IPS DF 6.9 (cell line): ENCODE measurements around the gene MYH7.
"Not testable (repeated sequence)": the region's sequence is repeated elsewhere in the genome, so short reads cannot be mapped to it uniquely, and the experiment has no call there.

Experiments
- DNase-seq: peaks from one replicate; pipeline ENCODE4 v3.0.0-alpha.2; 2013; ENCODE audit warnings: low read depth, low spot score
- H3K27ac ChIP-seq: one replicate; pipeline ENCODE4 v1.5.1; 2013; ENCODE audit warnings: low read length, control low read depth
- H3K27me3 ChIP-seq: 2 replicates; pipeline ENCODE4 v1.6.1; 2013; ENCODE audit warnings: mild to moderate bottlenecking, low read length; ENCODE audit not compliant: control insufficient read depth, insufficient read depth
- H3K36me3 ChIP-seq: 2 replicates; pipeline ENCODE4 v1.6.1; 2013; ENCODE audit warnings: low read length; ENCODE audit not compliant: control insufficient read depth, insufficient read depth
- H3K4me1 ChIP-seq: 2 replicates; pipeline ENCODE4 v1.6.1; 2013; ENCODE audit warnings: low read length; ENCODE audit not compliant: control insufficient read depth, insufficient read depth
- H3K4me3 ChIP-seq: 2 replicates; pipeline ENCODE4 v1.5.1; 2013; ENCODE audit warnings: mild to moderate bottlenecking, low read length
- H3K9me3 ChIP-seq: 2 replicates; pipeline ENCODE4 v1.6.1; 2013; ENCODE audit warnings: low read length, inconsistent platforms; ENCODE audit not compliant: control insufficient read depth, insufficient read depth
- WGBS: extraction: QIAGEN DNeasy Blood & Tissue Kit; methylation state at CpG from one replicate; pipeline ENCODE4 v1.1.7; 2013; ENCODE audit warnings: mixed read lengths, missing lambda C conversion rate; ENCODE audit not compliant: insufficient read length, insufficient coverage; 5-methylcytosine and 5-hydroxymethylcytosine counted together

The MYH7 gene

GRCh38 chr14:23430016-23430722, 5.3 kb downstream of the MYH7 start:
- Histone ChIP-seq H3K4me3 (no peak overlapping the region), H3K27me3 (no peaks in the 10 kb centered on the region), H3K4me1 (no peaks in the 10 kb centered on the region), H3K9me3 (no peaks in the 10 kb centered on the region), H3K36me3 (no peaks in the 10 kb centered on the region), H3K27ac (no peak overlapping the region)
- WGBS = no CpG with 5 or more reads among the region's 10 CpGs
- DNase-seq = no peak

- H3K4me3 ChIP-seq = no peak overlapping the region
- H3K36me3 ChIP-seq = no peaks in the 10 kb centered on the region
- H3K4me1 ChIP-seq = no peaks in the 10 kb centered on the region
- H3K27me3 ChIP-seq = no peaks in the 10 kb centered on the region
- H3K9me3 ChIP-seq = no peaks in the 10 kb centered on the region
- no peak overlapping the region for H3K27ac ChIP-seq
- no CpG with 5 or more reads among the region's 13 CpGs for WGBS
- no peak for DNase-seq
Observed at GRCh38 chr14:23428686-23429495, 6.6 kb downstream of the MYH7 start.

- not testable (repeated sequence) for H3K36me3 ChIP-seq, H3K4me3 ChIP-seq, H3K9me3 ChIP-seq, H3K27me3 ChIP-seq, H3K27ac ChIP-seq, H3K4me1 ChIP-seq, DNase-seq
- WGBS = no CpG with 5 or more reads among the region's 6 CpGs
Observed at GRCh38 chr14:23425798-23426197, 9.7 kb downstream of the MYH7 start.

- no peak for DNase-seq
- H3K27me3 ChIP-seq = no peaks in the 10 kb centered on the region
- H3K36me3 ChIP-seq = no peaks in the 10 kb centered on the region
- no peaks in the 10 kb centered on the region for H3K9me3 ChIP-seq
- H3K27ac ChIP-seq = no peak overlapping the region
- H3K4me1 ChIP-seq = no peaks in the 10 kb centered on the region
- no peak overlapping the region for H3K4me3 ChIP-seq
- WGBS = no CpG with 5 or more reads among the region's 10 CpGs
Observed at GRCh38 chr14:23425169-23425568, 10.3 kb downstream of the MYH7 start.

- H3K27me3 ChIP-seq = no peaks in the 10 kb centered on the region
- no peak for DNase-seq
- H3K27ac ChIP-seq = no peak overlapping the region
- no peaks in the 10 kb centered on the region for H3K36me3 ChIP-seq
- no peak overlapping the region for H3K4me3 ChIP-seq
- no CpG with 5 or more reads among the region's 6 CpGs for WGBS
- H3K9me3 ChIP-seq = no peaks in the 10 kb centered on the region
- no peaks in the 10 kb centered on the region for H3K4me1 ChIP-seq
Observed at GRCh38 chr14:23423657-23424056, 11.8 kb downstream of the MYH7 start.

- Histone ChIP-seq H3K27ac (no peak overlapping the region), H3K4me3 (no peak overlapping the region), H3K9me3 (no peaks in the 10 kb centered on the region), H3K27me3 (no peaks in the 10 kb centered on the region), H3K4me1 (no peaks in the 10 kb centered on the region), H3K36me3 (no peaks in the 10 kb centered on the region; the same call in 1 of the 2 replicates)
- DNase-seq = no peak
Observed at GRCh38 chr14:23421594-23421993, 13.9 kb downstream of the MYH7 start.

- not testable (repeated sequence) for H3K27ac ChIP-seq, DNase-seq
Observed at GRCh38 chr14:23419646-23420045, 15.8 kb downstream of the MYH7 start.

GRCh38 chr14:23418021-23418420, 17.4 kb downstream of the MYH7 start:
- Histone ChIP-seq H3K27me3 (no peaks in the 10 kb centered on the region), H3K36me3 (no peaks in the 10 kb centered on the region; the same call in 1 of the 2 replicates), H3K9me3 (no peaks in the 10 kb centered on the region), H3K4me3 (no peak overlapping the region), H3K27ac (no peak overlapping the region), H3K4me1 (no peaks in the 10 kb centered on the region)
- no CpG with 5 or more reads among the region's 21 CpGs for WGBS
- no peak for DNase-seq

More at GRCh38 chr14:23419646-23420045, 15.8 kb downstream of the MYH7 start:
- not testable (repeated sequence) for H3K4me1 ChIP-seq, H3K9me3 ChIP-seq, H3K36me3 ChIP-seq, H3K4me3 ChIP-seq, H3K27me3 ChIP-seq
- 100% methylated on average over 1 of the region's 17 CpGs for WGBS

GRCh38 chr14:23417269-23417668, 18.2 kb downstream of the MYH7 start:
- not testable (repeated sequence) for H3K36me3 ChIP-seq, H3K4me3 ChIP-seq, H3K9me3 ChIP-seq, H3K4me1 ChIP-seq, DNase-seq, H3K27ac ChIP-seq, H3K27me3 ChIP-seq
- WGBS = no CpG with 5 or more reads among the region's 12 CpGs

GRCh38 chr14:23416801-23417200, 18.7 kb downstream of the MYH7 start:
- no peaks in the 10 kb centered on the region for H3K4me1 ChIP-seq
- H3K9me3 ChIP-seq = no peaks in the 10 kb centered on the region
- no peaks in the 10 kb centered on the region for H3K27me3 ChIP-seq
- DNase-seq = no peak
- WGBS = no CpG with 5 or more reads among the region's 11 CpGs
- H3K27ac ChIP-seq = no peak overlapping the region
- H3K4me3 ChIP-seq = no peak overlapping the region
- H3K36me3 ChIP-seq = no peaks in the 10 kb centered on the region; the same call in 1 of the 2 replicates
